GM12878 (cell line): ENCODE measurements around the gene SLC38A4. TPM values are rescaled to one million over a fixed set of nuclear protein-coding genes. Genes with fewer than 3 reads are reported as not detected.

Source experiments
- ATAC-seq: fragments of 200-7000 bp; cut with Tn5 transposase; 3 replicates; pipeline ENCODE4 v1.9.1; 2020; ENCODE audit warnings: mild to moderate bottlenecking, moderate library complexity
- BruUV-seq: library from RNA; stranded (reverse); fragments of 400-500 nt; replicated peaks from 2 replicates; lab custom pipeline; 2021; lab: Mats Ljungman, UMichigan
- CTCF ChIA-PET: fragments of 300-600 bp; sonication (Branson Sonifier 250); formaldehyde crosslinking; extraction: SDS; loops from one replicate; lab custom pipeline; 2021; ENCODE audit warnings: inconsistent platforms; lab: Yijun Ruan, JAX
- POLR2A ChIA-PET: fragments of 350-600 bp; formaldehyde crosslinking; extraction: SDS; loops from one replicate; lab custom pipeline; 2021; ENCODE audit warnings: inconsistent platforms; lab: Charles Lee
- RAD21 ChIA-PET: fragments of 300-600 bp; sonication (Branson Sonifier 250); formaldehyde crosslinking; loops from one replicate; lab custom pipeline; 2023; ENCODE audit warnings: antibody characterized with exemption; ENCODE audit not compliant: unreplicated experiment; lab: Charles Lee
- SMC1A ChIA-PET: fragments of 300-600 bp; sonication (Branson Sonifier 250); formaldehyde crosslinking; loops from one replicate; lab custom pipeline; 2023; ENCODE audit not compliant: unreplicated experiment, uncharacterized antibody; lab: Charles Lee
- DNase-seq: peaks from one replicate; pipeline ENCODE4 v3.0.0-alpha.2; 2011; ENCODE audit warnings: low read depth, low spot score
- FAIRE-seq: peaks from 3 replicates; lab custom pipeline; 2011; peaks lifted over from hg19 to GRCh38; lab: Jason Lieb, UNC
- H2AFZ ChIP-seq: 2 replicates; pipeline ENCODE4 v1.6.0; 2011; ENCODE audit warnings: low read depth, low read length, control low read depth; ENCODE audit not compliant: control insufficient read depth
- H3K27ac ChIP-seq: 2 replicates; pipeline ENCODE4 v1.5.1; 2011; ENCODE audit warnings: control low read depth; ENCODE audit not compliant: control insufficient read depth, insufficient read depth
- H3K27me3 ChIP-seq, 2 experiments: replicated peaks in 1 of 2; 2 replicates each; pipeline versions ENCODE4 v1.6.0 to v1.6.1; 2011; ENCODE audit warnings: low read length in 1 of 2; ENCODE audit not compliant: control insufficient read depth in 2 of 2, insufficient read depth in 2 of 2
- H3K36me3 ChIP-seq, 2 experiments: 2 replicates each; pipeline ENCODE4 v1.5.1; 2011; ENCODE audit warnings: low read length in 1 of 2; ENCODE audit not compliant: control insufficient read depth in 2 of 2, insufficient read depth in 2 of 2
- H3K4me1 ChIP-seq: 2 replicates; pipeline ENCODE4 v1.6.1; 2011; ENCODE audit warnings: mild to moderate bottlenecking, low read length, moderate library complexity, mixed read lengths; ENCODE audit not compliant: control insufficient read depth, insufficient read depth
- H3K4me2 ChIP-seq: 2 replicates; pipeline ENCODE4 v1.6.0; 2011; ENCODE audit warnings: control low read depth; ENCODE audit not compliant: control insufficient read depth, insufficient read depth
- H3K4me3 ChIP-seq: fragments of 200-600 bp; sonication (generic); 2 replicates; pipeline ENCODE4 v1.5.1; 2016
- H3K79me2 ChIP-seq: 2 replicates; pipeline ENCODE4 v1.6.0; 2011; ENCODE audit warnings: low read length; ENCODE audit not compliant: control insufficient read depth, insufficient read depth
- H3K9ac ChIP-seq: 2 replicates; pipeline ENCODE4 v1.8.0; 2011; ENCODE audit warnings: low read length, control low read depth, mixed read lengths; ENCODE audit not compliant: control insufficient read depth, insufficient read depth
- H3K9me3 ChIP-seq: replicated peaks from 3 replicates; pipeline ENCODE4 v1.5.1; 2011; ENCODE audit warnings: mild to moderate bottlenecking, low read length; ENCODE audit not compliant: control insufficient read depth, insufficient read depth
- H4K20me1 ChIP-seq: 2 replicates; pipeline ENCODE4 v1.6.0; 2011; ENCODE audit not compliant: control insufficient read depth, insufficient read depth
- ATF3 ChIP-seq: IDR thresholded peaks from 2 replicates; pipeline ENCODE4 v1.6.1; 2011; ENCODE audit warnings: low read depth, mild to moderate bottlenecking, low read length, moderate library complexity, borderline replicate concordance; ENCODE audit errors: extremely low read depth
- CEBPB ChIP-seq, 2 experiments: fragments of 150-350 bp in 1 of 2; IDR thresholded peaks; 2 replicates each; pipeline ENCODE4 v1.6.1; 2012 to 2014; ENCODE audit warnings: low read depth in 2 of 2, low read length in 2 of 2, borderline replicate concordance in 1 of 2, inconsistent platforms in 1 of 2
- IKZF2 ChIP-seq, 2 experiments: fragments of 450-650 bp; IDR thresholded peaks; 2 replicates each; pipeline ENCODE4 v1.6.1; 2017; ENCODE audit warnings: mild to moderate bottlenecking in 2 of 2, moderate library complexity in 2 of 2
- MEF2B ChIP-seq: fragments of 450-650 bp; IDR thresholded peaks from 2 replicates; pipeline ENCODE4 v1.6.1; 2018; ENCODE audit warnings: mild to moderate bottlenecking, moderate library complexity; ENCODE audit not compliant: partially characterized antibody, poor library complexity, severe bottlenecking
- RB1 ChIP-seq: fragments of 450-650 bp; formaldehyde crosslinking; IDR thresholded peaks from 2 replicates; pipeline ENCODE4 v1.6.1; 2017; ENCODE audit warnings: mild to moderate bottlenecking, borderline replicate concordance
- ZBED1 ChIP-seq: IDR thresholded peaks from 2 replicates; pipeline ENCODE4 v1.6.1; 2016; ENCODE audit warnings: borderline replicate concordance
- ZNF24 ChIP-seq: fragments of 450-650 bp; IDR thresholded peaks from 2 replicates; pipeline ENCODE4 v1.6.1; 2017; ENCODE audit warnings: antibody characterized with exemption, mild to moderate bottlenecking
- WGBS: methylation state at CpG from one replicate; pipeline ENCODE4 v1.1.6; 2016; ENCODE audit warnings: low lambda C conversion rate; ENCODE audit not compliant: insufficient replicate concordance, insufficient coverage; ENCODE audit errors: missing lambda C conversion rate; 5-methylcytosine and 5-hydroxymethylcytosine counted together
- in situ Hi-C: fragments of 300-500 bp; cut with MboI; formaldehyde crosslinking; loops from 9 replicates; pipeline ENCODE4 v1.14.3; 2018; ENCODE audit warnings: mixed read lengths
- intact Hi-C: fragments of 100-400 bp; cut with micrococcal nuclease; formaldehyde crosslinking; loops from one replicate; pipeline ENCODE4 v1.14.2; 2022; ENCODE audit not compliant: unreplicated experiment
- polyA plus RNA-seq, 11 experiments: library from polyadenylated mRNA; depleted of rRNA in 4 of 11; unstranded in 6 of 11; stranded (reverse) in 5 of 11; fragments of >200 nt; fragmentation: Nextera tagmentation in 4 of 11; fragmentation: Illumina TruSeq in 1 of 11; extraction: Ambion mirVana in 4 of 11; extraction: Trizol in 1 of 11; gene quantifications; 1 replicate in 1 of 11; 2 replicates in 10 of 11; pipeline versions ENCODE4 v1.2.1 to v1.2.3, GENCODE V29; 2011 to 2016; ENCODE audit warnings: inconsistent platforms in 2 of 11, missing spikeins in 2 of 11, low read depth in 1 of 11
- total RNA-seq, 4 experiments: library from RNA; depleted of rRNA in 3 of 4; stranded (reverse); fragments of >200 nt in 3 of 4; fragmentation: Illumina TruSeq in 1 of 4; extraction: Trizol in 1 of 4; gene quantifications; 2 replicates each; pipeline versions ENCODE4 v1.2.1 to v1.2.3, GENCODE V29; 2013 to 2021

Gene SLC38A4
- total and polyA plus RNA-seq, 10 of the 15 experiments (the other 5 are each of a cell fraction or from before 2014, with no cell fraction given): 0.04 to 0.52 (median 0.13) TPM; not detected in 2

DNA sequence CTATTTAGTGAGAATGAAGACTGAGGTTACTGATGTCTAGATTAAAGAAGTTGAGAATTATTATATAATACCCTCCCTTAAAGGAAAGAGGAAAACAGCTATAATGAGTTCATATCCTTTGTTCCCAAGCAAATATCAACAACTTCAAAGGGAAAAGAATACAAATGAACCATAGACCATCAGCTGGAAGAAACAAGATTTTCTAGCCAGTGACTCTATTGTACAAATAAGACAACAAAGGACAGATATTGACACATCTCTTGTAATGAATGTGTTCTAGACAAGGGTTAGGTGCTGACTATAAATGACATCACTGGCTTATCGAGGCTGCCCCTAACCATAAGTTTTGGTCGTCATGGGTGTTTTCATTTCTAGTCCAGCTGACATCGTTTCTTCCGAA is 48.2 kb downstream of the SLC38A4 start (continued):
- no peak for TF ChIP-seq MEF2B
- TF ChIP-seq ATF3: no peak
- no peak for TF ChIP-seq RB1

DNA sequence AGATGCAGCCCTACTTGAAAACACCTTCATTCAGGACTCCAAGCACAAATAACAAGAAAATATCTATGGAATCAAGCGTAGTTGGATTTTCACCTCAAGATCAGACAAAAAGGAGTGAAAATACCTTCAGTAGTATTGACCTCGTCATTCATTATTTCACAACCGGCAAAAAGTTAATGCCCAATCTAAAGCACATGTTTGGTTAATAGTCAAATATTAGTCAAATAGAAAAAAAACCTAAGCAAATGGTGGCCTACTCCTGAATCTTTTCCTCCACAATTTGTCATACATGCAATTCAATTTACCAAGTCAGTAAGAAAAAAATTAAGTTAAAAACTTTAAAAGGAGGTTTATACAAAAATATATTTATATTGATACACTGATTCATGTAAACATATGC is 50.0 kb downstream of the SLC38A4 start:
- POLR2A ChIA-PET: no interaction called here
- no peak overlapping the region for H3K27ac ChIP-seq
- H3K9me3 ChIP-seq: no peaks in the 10 kb centered on the region
- FAIRE-seq: no peak
- CTCF ChIA-PET: no interaction called here
- RAD21 ChIA-PET: no interaction called here
- no peaks in the 10 kb centered on the region for H3K4me1 ChIP-seq
- no peak overlapping the region for H3K9ac ChIP-seq
- no peak for ATAC-seq
- H3K79me2 ChIP-seq: no peaks in the 10 kb centered on the region
- in situ Hi-C loops (no loop called here), intact Hi-C loops (no loop called here)
- WGBS: 49% methylated on average over 3 of the region's 3 CpGs
- no peak for DNase-seq
- H3K4me2 ChIP-seq: no peak overlapping the region
- H4K20me1 ChIP-seq: no peaks in the 10 kb centered on the region
- TF ChIP-seq ZNF24 (no peak), ZBED1 (no peak)
- no TSS peak for BruUV-seq
- no peaks in the 10 kb centered on the region for H3K27me3 ChIP-seq
- SMC1A ChIA-PET: interaction anchor here (0.9 kb wide), 1 partner anchor 11 kb away, joined by 3 read pairs; no protein-coding TSS in a partner anchor
- no peak overlapping the region for H3K4me3 ChIP-seq
- no peaks in the 10 kb centered on the region for H3K36me3 ChIP-seq
- no peak overlapping the region for H2AFZ ChIP-seq

GRCh38 chr12:46774322-46774633 is 51.5 kb downstream of the SLC38A4 start:
- Histone ChIP-seq H2AFZ (no peak overlapping the region), H3K4me2 (no peak overlapping the region), H3K4me1 (no peaks in the 10 kb centered on the region), H3K27ac (no peak overlapping the region), H4K20me1 (no peaks in the 10 kb centered on the region), H3K79me2 (no peaks in the 10 kb centered on the region), H3K9ac (no peak overlapping the region), H3K27me3 (no peaks in the 10 kb centered on the region), H3K4me3 (no peak overlapping the region), H3K36me3 (no peaks in the 10 kb centered on the region), H3K9me3 (no peaks in the 10 kb centered on the region)
- CTCF ChIA-PET: no interaction called here
- no peak for ATAC-seq
- no TSS peak for BruUV-seq
- in situ Hi-C loops: no loop called here
- SMC1A ChIA-PET: no interaction called here
- RAD21 ChIA-PET: no interaction called here
- no peak for FAIRE-seq
- DNase-seq: no peak
- POLR2A ChIA-PET: no interaction called here
- intact Hi-C loops: no loop called here
- no peak for TF ChIP-seq IKZF2 (IDR thresholded peaks at IDR 0.05)
- no peak for TF ChIP-seq CEBPB (IDR thresholded peaks at IDR 0.05; ENCODE audit: borderline replicate concordance in 1 of 2, low read depth in 2 of 2, low read length in 2 of 2)
